Hepatocyte (in vitro differentiated cells): Measurements from ENCODE around the gene C1orf74. TPM values are rescaled to one million over a fixed set of nuclear protein-coding genes. Genes with fewer than 3 reads are reported as not detected.

Source experiments
- DNase-seq: peaks from one replicate; pipeline ENCODE4 v3.0.0-alpha.2; 2016; ENCODE audit warnings: low spot score
- H2AFZ ChIP-seq: fragments of 200-600 bp; sonication (generic); 2 replicates; pipeline ENCODE4 v1.6.0; 2016; ENCODE audit warnings: antibody characterized with exemption, mild to moderate bottlenecking
- H3K27ac ChIP-seq: fragments of 200-600 bp; sonication (generic); 2 replicates; pipeline ENCODE4 v1.5.1; 2016; ENCODE audit warnings: mild to moderate bottlenecking
- H3K27me3 ChIP-seq: fragments of 200-600 bp; sonication (generic); 2 replicates; pipeline ENCODE4 v1.6.1; 2016
- H3K36me3 ChIP-seq: fragments of 200-600 bp; sonication (generic); replicated peaks from 2 replicates; pipeline ENCODE4 v1.5.1; 2016; ENCODE audit warnings: low read depth; ENCODE audit not compliant: insufficient read depth
- H3K4me1 ChIP-seq: fragments of 200-600 bp; sonication (generic); 2 replicates; pipeline ENCODE4 v1.5.1; 2016; ENCODE audit warnings: mild to moderate bottlenecking, moderate library complexity; ENCODE audit not compliant: insufficient read depth
- H3K4me2 ChIP-seq: fragments of 200-600 bp; sonication (generic); 2 replicates; pipeline ENCODE4 v1.6.0; 2016
- H3K4me3 ChIP-seq: fragments of 200-600 bp; sonication (generic); 2 replicates; pipeline ENCODE4 v1.5.1; 2016; ENCODE audit warnings: mild to moderate bottlenecking
- H3K79me2 ChIP-seq: fragments of 200-600 bp; sonication (generic); 2 replicates; pipeline ENCODE4 v1.6.0; 2017; ENCODE audit warnings: mild to moderate bottlenecking
- H3K9me2 ChIP-seq: fragments of 200-600 bp; sonication (generic); replicated peaks from 2 replicates; pipeline ENCODE4 v1.6.0; 2017; ENCODE audit warnings: mild to moderate bottlenecking; ENCODE audit not compliant: insufficient read depth
- H3K9me3 ChIP-seq: fragments of 200-600 bp; sonication (generic); 2 replicates; pipeline ENCODE4 v1.5.1; 2016; ENCODE audit warnings: low read depth, mild to moderate bottlenecking
- H4K20me1 ChIP-seq: fragments of 200-600 bp; sonication (generic); 2 replicates; pipeline ENCODE4 v1.6.0; 2016; ENCODE audit warnings: mild to moderate bottlenecking; ENCODE audit not compliant: insufficient read depth, poor library complexity, severe bottlenecking
- CTCF ChIP-seq: fragments of 200-600 bp; sonication (generic); IDR thresholded peaks from 2 replicates; pipeline ENCODE4 v1.5.1; 2016; ENCODE audit warnings: antibody characterized with exemption, mild to moderate bottlenecking; ENCODE audit not compliant: poor library complexity
- EZH2 ChIP-seq: fragments of 200-600 bp; sonication (generic); IDR thresholded peaks from 2 replicates; pipeline ENCODE4 v1.6.1; 2016; ENCODE audit warnings: antibody characterized with exemption, mild to moderate bottlenecking, borderline replicate concordance
- EZH2phosphoT487 ChIP-seq: fragments of 200-600 bp; sonication (generic); IDR thresholded peaks from one replicate; pipeline ENCODE4 v1.6.1; 2018; ENCODE audit warnings: antibody characterized with exemption, mild to moderate bottlenecking, low read depth, moderate library complexity; ENCODE audit not compliant: unreplicated experiment, severe bottlenecking
- WGBS: methylation state at CpG from one replicate; pipeline ENCODE4 v1.1.6; 2016; ENCODE audit warnings: low lambda C conversion rate; ENCODE audit errors: missing lambda C conversion rate; 5-methylcytosine and 5-hydroxymethylcytosine counted together
- polyA plus RNA-seq: library from polyadenylated mRNA; unstranded; fragments of >200 nt; fragmentation: Nextera tagmentation; extraction: Ambion mirVana; gene quantifications from 2 replicates; pipeline ENCODE4 v1.2.1, GENCODE V29; 2016
- total RNA-seq: library from RNA; depleted of rRNA; stranded (reverse); fragments of >200 nt; gene quantifications from 2 replicates; pipeline ENCODE4 v1.2.3, GENCODE V29; 2014

The C1orf74 gene
- total and polyA plus RNA-seq, 2 experiments from 2014 or later, result 2.2 to 3.3 TPM

GRCh38 chr1:209743145-209743482 is 41.2 kb downstream of the C1orf74 start:
- no peak overlapping the region for H3K4me2 ChIP-seq
- no peaks in the 10 kb centered on the region for H3K9me2 ChIP-seq
- no peak overlapping the region for H3K27ac ChIP-seq
- H4K20me1 ChIP-seq, result no peaks in the 10 kb centered on the region
- no peaks in the 10 kb centered on the region for H3K4me1 ChIP-seq
- WGBS, result 83% methylated on average over 2 of the region's 2 CpGs
- H3K79me2 ChIP-seq, result no peaks in the 10 kb centered on the region
- no peak for DNase-seq
- H3K9me3 ChIP-seq, result no peaks in the 10 kb centered on the region
- TF ChIP-seq CTCF, result no peak
- TF ChIP-seq EZH2, result no peak
- no peak for TF ChIP-seq EZH2phosphoT487
- no peak overlapping the region for H2AFZ ChIP-seq
- no peaks in the 10 kb centered on the region for H3K36me3 ChIP-seq
- no peak overlapping the region for H3K4me3 ChIP-seq
- no peaks in the 10 kb centered on the region for H3K27me3 ChIP-seq

- H4K20me1 ChIP-seq, result no peaks in the 10 kb centered on the region
- TF ChIP-seq EZH2, result no peak
- TF ChIP-seq CTCF, result no peak
- TF ChIP-seq EZH2phosphoT487, result no peak
- no peaks in the 10 kb centered on the region for H3K79me2 ChIP-seq
- no peaks in the 10 kb centered on the region for H3K27me3 ChIP-seq
- H3K9me2 ChIP-seq, result no peaks in the 10 kb centered on the region
- H3K9me3 ChIP-seq, result no peaks in the 10 kb centered on the region
- H2AFZ ChIP-seq, result no peak overlapping the region
- no peak overlapping the region for H3K4me2 ChIP-seq
- DNase-seq, result no peak
- H3K4me3 ChIP-seq, result no peak overlapping the region
- no peaks in the 10 kb centered on the region for H3K36me3 ChIP-seq
- no peak overlapping the region for H3K27ac ChIP-seq
- H3K4me1 ChIP-seq, result no peaks in the 10 kb centered on the region
- WGBS, result 80% methylated on average over 8 of the region's 8 CpGs
These were observed 41.8 kb downstream of the C1orf74 start for GRCh38 chr1:209742409-209743144.

GRCh38 chr1:209741889-209742288 is 42.5 kb downstream of the C1orf74 start:
- H3K4me1 ChIP-seq, result no peaks in the 10 kb centered on the region
- WGBS, result 69% methylated on average over 2 of the region's 2 CpGs
- no peaks in the 10 kb centered on the region for H3K79me2 ChIP-seq
- H3K9me2 ChIP-seq, result no peaks in the 10 kb centered on the region
- H4K20me1 ChIP-seq, result no peaks in the 10 kb centered on the region
- TF ChIP-seq EZH2 (no peak), EZH2phosphoT487 (no peak), CTCF (no peak)
- no peaks in the 10 kb centered on the region for H3K9me3 ChIP-seq
- no peaks in the 10 kb centered on the region for H3K27me3 ChIP-seq
- no peak overlapping the region for H3K4me2 ChIP-seq
- DNase-seq, result no peak
- H3K27ac ChIP-seq, result no peak overlapping the region
- no peak overlapping the region for H3K4me3 ChIP-seq
- H3K36me3 ChIP-seq, result no peaks in the 10 kb centered on the region
- H2AFZ ChIP-seq, result no peak overlapping the region
